Measurements from ENCODE around the gene SPEM1. TPM values are rescaled to one million over a fixed set of nuclear protein-coding genes. Genes with fewer than 3 reads are reported as not detected.
A peak's percentile ranks its signal among the peaks of the same experiment; 100 is the strongest.

Gene SPEM1
- total and polyA plus RNA-seq, 4 donors = 0.29 TPM; not detected in 3

DNA sequence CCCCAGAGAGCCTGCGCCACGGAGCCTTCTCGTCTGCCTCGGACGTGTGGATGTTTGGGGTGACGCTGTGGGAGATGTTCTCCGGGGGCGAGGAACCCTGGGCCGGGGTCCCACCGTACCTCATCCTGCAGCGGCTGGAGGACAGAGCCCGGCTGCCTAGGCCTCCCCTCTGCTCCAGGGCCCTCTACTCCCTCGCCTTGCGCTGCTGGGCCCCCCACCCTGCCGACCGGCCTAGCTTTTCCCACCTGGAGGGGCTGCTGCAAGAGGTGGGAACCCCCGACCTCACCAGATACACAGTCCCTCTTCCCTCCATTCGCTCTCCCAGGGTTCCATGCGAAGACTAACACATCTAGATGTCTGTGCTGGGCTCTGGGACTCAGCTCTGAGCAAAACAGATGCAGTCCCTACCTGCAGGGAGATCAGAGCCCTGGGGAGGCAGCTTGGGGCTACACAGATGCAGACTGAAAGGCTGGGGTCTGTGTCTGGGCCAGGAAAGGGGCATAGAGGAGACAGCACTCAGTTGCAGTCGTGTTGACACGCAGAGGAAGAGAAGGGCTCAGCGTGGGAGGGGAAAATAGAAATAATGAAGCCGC is 35.5 kb upstream of the SPEM1 start:
- Histone ChIP-seq H3K4me3 (ENCODE audit: low read depth, low read length) (peak overlapping the region; percentile 43), H3K36me3 (ENCODE audit: control insufficient read depth, insufficient read depth, low read length) (peaks cover 33% of the 10 kb centered on the region), H3K27ac (ENCODE audit: low read depth, low read length) (no peak overlapping the region), H3K9me3 (ENCODE audit: control insufficient read depth, insufficient read depth, low read length) (no peaks in the 10 kb centered on the region), H3K27me3 (ENCODE audit: control insufficient read depth, insufficient read depth, low read length) (peaks cover 50% of the 10 kb centered on the region), H3K4me1 (ENCODE audit: control insufficient read depth, insufficient read depth, low read length) (peaks cover 36% of the 10 kb centered on the region)
- 33% methylated on average over 16 of the region's 23 CpGs for WGBS (ENCODE audit: insufficient coverage)
- DNase-seq (ENCODE audit: low read depth in 4 of 6, low spot score in 6 of 6) = peak in 2 of 6 donors; percentile 22 to 44

DNA sequence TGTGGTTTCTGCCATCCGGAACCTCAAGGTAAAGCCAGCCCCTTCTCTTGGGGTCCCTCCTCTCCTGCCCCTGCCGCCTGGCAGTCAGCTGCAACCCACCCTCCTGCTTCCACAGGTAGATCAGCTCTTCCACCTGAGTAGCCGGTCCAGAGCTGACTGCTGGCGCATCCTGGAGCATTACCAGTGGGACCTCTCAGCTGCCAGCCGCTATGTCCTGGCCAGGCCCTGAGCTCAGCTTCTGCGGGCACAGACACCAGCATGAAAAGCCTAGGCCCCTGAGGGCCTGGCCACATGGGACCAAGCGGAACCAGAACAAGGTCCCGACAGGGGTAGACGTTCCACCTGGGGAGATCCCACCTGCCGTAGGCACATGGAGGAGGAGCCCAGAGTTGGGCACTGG is 31.3 kb upstream of the SPEM1 start:
- no peak for DNase-seq (ENCODE audit: low read depth in 4 of 6, low spot score in 6 of 6)
- 97% methylated on average over 10 of the region's 10 CpGs for WGBS (ENCODE audit: insufficient coverage)
- no peak overlapping the region for H3K4me3 ChIP-seq (ENCODE audit: low read depth, low read length)
- peaks cover 9% of the 10 kb centered on the region for H3K27me3 ChIP-seq (ENCODE audit: control insufficient read depth, insufficient read depth, low read length)
- peaks cover 62% of the 10 kb centered on the region for H3K36me3 ChIP-seq (ENCODE audit: control insufficient read depth, insufficient read depth, low read length)
- H3K9me3 ChIP-seq (ENCODE audit: control insufficient read depth, insufficient read depth, low read length) = no peaks in the 10 kb centered on the region
- no peak overlapping the region for H3K27ac ChIP-seq (ENCODE audit: low read depth, low read length)
- H3K4me1 ChIP-seq (ENCODE audit: control insufficient read depth, insufficient read depth, low read length) = peaks cover 18% of the 10 kb centered on the region

DNA sequence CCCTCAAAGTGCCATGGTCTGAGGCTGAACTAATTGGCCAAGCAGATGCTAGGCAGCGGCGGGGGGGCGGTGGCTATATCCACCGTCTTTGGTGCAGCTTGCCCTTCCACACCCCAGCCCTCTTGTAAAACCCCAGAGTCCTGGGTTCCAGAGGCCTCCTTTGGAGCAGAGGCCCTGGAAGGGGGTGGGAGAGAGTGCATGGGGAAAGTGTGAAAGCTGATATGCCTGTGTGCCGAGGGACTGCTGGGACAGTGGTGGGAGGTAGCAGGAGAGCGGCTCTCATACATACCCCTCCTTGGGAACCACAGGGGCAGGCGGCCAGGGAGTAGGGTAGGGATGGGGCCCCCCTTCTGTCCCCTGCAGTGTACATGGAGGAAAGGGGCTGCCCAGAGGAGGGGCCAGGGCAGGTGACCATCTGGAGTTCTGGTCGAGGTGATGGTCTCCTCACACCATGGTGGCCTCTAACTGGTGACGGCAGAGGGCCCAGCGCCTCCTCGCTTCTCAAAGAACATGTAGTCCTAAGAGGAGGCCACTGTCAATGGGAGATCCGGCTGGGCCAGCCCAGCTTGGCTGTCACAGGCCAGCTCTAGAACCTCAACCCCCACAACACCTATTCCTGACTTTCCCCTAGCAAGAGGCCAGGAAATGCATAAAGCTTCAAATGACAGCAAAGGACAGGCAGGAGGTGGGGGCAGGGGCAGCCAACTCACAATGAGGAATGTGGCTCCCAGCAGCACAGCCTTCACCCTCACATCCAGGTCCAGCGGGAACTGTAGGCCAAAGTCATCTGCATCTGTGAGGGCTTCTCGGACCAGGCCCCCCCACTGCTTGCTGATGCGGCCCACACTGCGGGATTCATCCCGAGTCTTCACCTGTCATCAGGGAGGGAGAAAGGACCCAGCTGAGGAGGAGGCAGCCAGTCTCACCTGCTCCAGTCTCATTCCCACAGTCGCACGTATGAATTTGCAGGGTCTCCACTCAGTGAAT is 29.9 kb upstream of the SPEM1 start:
- DNase-seq (ENCODE audit: low read depth in 4 of 6, low spot score in 6 of 6) = no peak
- Histone ChIP-seq H3K4me1 (ENCODE audit: control insufficient read depth, insufficient read depth, low read length) (peaks cover 17% of the 10 kb centered on the region), H3K27me3 (ENCODE audit: control insufficient read depth, insufficient read depth, low read length) (no peaks in the 10 kb centered on the region), H3K4me3 (ENCODE audit: low read depth, low read length) (no peak overlapping the region), H3K9me3 (ENCODE audit: control insufficient read depth, insufficient read depth, low read length) (no peaks in the 10 kb centered on the region), H3K27ac (ENCODE audit: low read depth, low read length) (no peak overlapping the region), H3K36me3 (ENCODE audit: control insufficient read depth, insufficient read depth, low read length) (peaks cover 62% of the 10 kb centered on the region)
- WGBS (ENCODE audit: insufficient coverage) = 79% methylated on average over 11 of the region's 19 CpGs

DNA sequence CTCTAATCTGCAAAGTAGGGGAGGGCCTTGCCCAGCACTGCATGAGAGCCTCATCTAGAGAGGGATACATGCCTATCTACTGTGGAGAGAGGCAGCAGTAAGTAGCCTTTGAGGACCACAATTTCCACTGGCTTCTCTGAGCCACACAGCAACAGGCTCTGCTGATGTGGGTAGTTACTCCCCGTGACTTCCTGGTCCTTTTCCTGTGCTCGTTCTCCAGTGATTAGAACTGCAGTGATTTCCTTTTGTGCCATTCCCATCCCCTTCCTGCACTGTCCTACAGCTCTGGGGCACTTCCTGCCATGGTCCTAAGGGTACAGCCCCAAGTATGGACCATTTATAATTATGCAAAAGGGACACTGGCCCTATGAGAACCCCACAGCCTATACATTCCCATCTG is 28.8 kb upstream of the SPEM1 start:
- Histone ChIP-seq H3K36me3 (ENCODE audit: control insufficient read depth, insufficient read depth, low read length) (peaks cover 60% of the 10 kb centered on the region), H3K4me3 (ENCODE audit: low read depth, low read length) (no peak overlapping the region), H3K9me3 (ENCODE audit: control insufficient read depth, insufficient read depth, low read length) (no peaks in the 10 kb centered on the region), H3K27me3 (ENCODE audit: control insufficient read depth, insufficient read depth, low read length) (no peaks in the 10 kb centered on the region), H3K27ac (ENCODE audit: low read depth, low read length) (no peak overlapping the region), H3K4me1 (ENCODE audit: control insufficient read depth, insufficient read depth, low read length) (peaks cover 18% of the 10 kb centered on the region)
- DNase-seq (ENCODE audit: low read depth in 4 of 6, low spot score in 6 of 6) = no peak
- WGBS (ENCODE audit: insufficient coverage) = 83% methylated on average over 2 of the region's 2 CpGs

GRCh38 chr17:7392696-7393612 is 27.2 kb upstream of the SPEM1 start:
- WGBS (ENCODE audit: insufficient coverage) = 47% methylated on average over 34 of the region's 42 CpGs
- H3K36me3 ChIP-seq (ENCODE audit: control insufficient read depth, insufficient read depth, low read length) = peaks cover 48% of the 10 kb centered on the region
- H3K4me3 ChIP-seq (ENCODE audit: low read depth, low read length) = peak overlapping the region; percentile 77
- H3K27me3 ChIP-seq (ENCODE audit: control insufficient read depth, insufficient read depth, low read length) = no peaks in the 10 kb centered on the region
- no peaks in the 10 kb centered on the region for H3K9me3 ChIP-seq (ENCODE audit: control insufficient read depth, insufficient read depth, low read length)
- H3K27ac ChIP-seq (ENCODE audit: low read depth, low read length) = no peak overlapping the region
- peaks cover 18% of the 10 kb centered on the region for H3K4me1 ChIP-seq (ENCODE audit: control insufficient read depth, insufficient read depth, low read length)
- peak in 2 of 6 donors; percentile 32 to 47 for DNase-seq (ENCODE audit: low read depth in 4 of 6, low spot score in 6 of 6)

GRCh38 chr17:7393613-7394451 is 26.3 kb upstream of the SPEM1 start:
- peak overlapping the region; percentile 77 for H3K4me3 ChIP-seq (ENCODE audit: low read depth, low read length)
- WGBS (ENCODE audit: insufficient coverage) = 2% methylated on average over 43 of the region's 48 CpGs
- DNase-seq (ENCODE audit: low read depth in 4 of 6, low spot score in 6 of 6) = no peak
- no peaks in the 10 kb centered on the region for H3K9me3 ChIP-seq (ENCODE audit: control insufficient read depth, insufficient read depth, low read length)
- peak overlapping the region; percentile 87 for H3K27ac ChIP-seq (ENCODE audit: low read depth, low read length)
- peaks cover 39% of the 10 kb centered on the region for H3K36me3 ChIP-seq (ENCODE audit: control insufficient read depth, insufficient read depth, low read length)
- no peaks in the 10 kb centered on the region for H3K27me3 ChIP-seq (ENCODE audit: control insufficient read depth, insufficient read depth, low read length)
- peaks cover 18% of the 10 kb centered on the region for H3K4me1 ChIP-seq (ENCODE audit: control insufficient read depth, insufficient read depth, low read length)

DNA sequence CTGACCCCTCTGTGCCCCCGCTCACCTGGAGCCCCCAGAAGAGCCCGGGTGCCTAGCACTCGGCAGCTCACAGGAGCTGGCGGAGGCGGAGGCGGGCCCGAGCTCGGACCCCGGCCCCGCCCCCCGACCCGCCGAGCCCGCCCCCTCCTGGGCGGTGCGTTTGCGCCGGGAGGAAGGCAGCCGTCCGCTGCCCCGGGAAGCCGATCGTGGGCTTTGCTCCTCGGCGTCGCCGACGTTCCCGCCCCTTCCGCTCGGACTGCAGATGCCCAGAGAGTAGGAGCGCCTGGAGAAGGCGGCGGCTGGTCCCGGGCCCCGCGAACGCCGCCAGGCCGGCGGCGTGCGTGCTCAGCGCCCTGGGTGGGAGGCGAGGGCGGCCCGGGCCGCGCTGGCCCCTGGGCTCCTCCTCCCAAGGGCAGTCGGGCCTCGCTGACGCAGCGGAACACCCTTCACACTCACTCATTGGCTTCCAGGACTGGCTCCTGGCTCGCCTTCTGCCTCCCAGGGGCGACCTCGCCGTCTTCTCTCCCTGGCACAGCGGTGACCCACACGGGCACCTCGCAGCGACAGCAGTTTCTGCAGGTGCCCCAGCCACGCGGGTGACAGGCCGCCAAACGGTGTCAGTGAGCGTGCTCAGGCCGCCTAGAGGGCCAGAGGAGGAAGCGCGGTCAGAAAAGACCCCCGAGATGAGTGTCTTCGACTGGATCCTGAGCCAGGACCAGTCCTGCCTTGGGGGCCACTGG is 25.5 kb upstream of the SPEM1 start, which contains the start of gene PLSCR3:
Gene PLSCR3, minus strand, starts transcription at position 74 of the 740 bp plus-strand sequence. CDS start 415 bp downstream, outside the sequence.
- Histone ChIP-seq H3K36me3 (ENCODE audit: control insufficient read depth, insufficient read depth, low read length) (peaks cover 31% of the 10 kb centered on the region), H3K27me3 (ENCODE audit: control insufficient read depth, insufficient read depth, low read length) (no peaks in the 10 kb centered on the region), H3K4me1 (ENCODE audit: control insufficient read depth, insufficient read depth, low read length) (peaks cover 18% of the 10 kb centered on the region), H3K9me3 (ENCODE audit: control insufficient read depth, insufficient read depth, low read length) (no peaks in the 10 kb centered on the region), H3K4me3 (ENCODE audit: low read depth, low read length) (peak within 1 kb of the TSS; percentile 77), H3K27ac (ENCODE audit: low read depth, low read length) (peak within 1 kb of the TSS; percentile 87)
- under 1% methylated on average over 71 of the region's 71 CpGs for WGBS (ENCODE audit: insufficient coverage)
- DNase-seq (ENCODE audit: low read depth in 4 of 6, low spot score in 6 of 6) = peak in 4 of 6 donors; percentile 67 to 94 (median 82)

DNA sequence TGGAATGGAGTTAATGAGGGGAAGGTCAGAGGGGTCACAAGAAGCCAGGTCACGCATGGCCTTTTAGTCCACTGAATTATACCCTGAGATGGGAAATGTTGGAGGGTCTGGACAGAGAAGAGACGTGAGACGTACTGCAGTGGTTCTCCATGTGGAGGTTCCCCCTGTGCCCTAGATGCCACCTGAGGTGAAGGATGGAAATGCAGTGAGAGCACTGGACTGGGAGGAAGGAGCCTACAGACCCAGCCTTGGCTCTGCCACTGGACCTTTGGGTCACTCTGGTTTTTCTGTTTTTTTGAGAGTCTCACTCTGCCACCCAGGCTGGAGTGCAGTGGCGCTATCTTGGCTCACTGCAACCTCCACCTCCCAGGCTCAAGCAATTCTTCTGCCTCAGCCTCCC is 24.0 kb upstream of the SPEM1 start:
- Histone ChIP-seq H3K36me3 (ENCODE audit: control insufficient read depth, insufficient read depth, low read length) (peaks cover 20% of the 10 kb centered on the region), H3K9me3 (ENCODE audit: control insufficient read depth, insufficient read depth, low read length) (no peaks in the 10 kb centered on the region), H3K4me1 (ENCODE audit: control insufficient read depth, insufficient read depth, low read length) (peaks cover 18% of the 10 kb centered on the region), H3K27me3 (ENCODE audit: control insufficient read depth, insufficient read depth, low read length) (no peaks in the 10 kb centered on the region), H3K27ac (ENCODE audit: low read depth, low read length) (no peak overlapping the region), H3K4me3 (ENCODE audit: low read depth, low read length) (no peak overlapping the region)
- DNase-seq (ENCODE audit: low read depth in 4 of 6, low spot score in 6 of 6) = no peak
- 88% methylated on average over 4 of the region's 4 CpGs for WGBS (ENCODE audit: insufficient coverage)
